Mesenteric fat pad (tissue), 1 donor: ENCODE results near the gene VTCN1. TPM values are rescaled to one million over a fixed set of nuclear protein-coding genes. Genes with fewer than 3 reads are reported as not detected.
"Not testable (repeated sequence)": the region's sequence is repeated elsewhere in the genome, so short reads cannot be mapped to it uniquely, and the experiment has no call there.

Experiments
- DNase-seq: peaks from one replicate; pipeline ENCODE4 v3.0.0-alpha.2; 2020; ENCODE audit warnings: low spot score
- long read RNA-seq: library from polyadenylated mRNA; unstranded; transcript quantifications from one replicate; pipeline ENCODE4 v2.0.0, GENCODE V29; 2020
- total RNA-seq: library from RNA; stranded (reverse); fragmentation: NEBNext Ultra II Directional; extraction: Animal tissue kit (Norgen Biotek cat#: 25700); gene quantifications from one replicate; pipeline ENCODE4 v1.2.1, GENCODE V29; 2021
- donor health status: DM: yes; HTN: yes; CAD: no.

VTCN1 gene
- not detected for total RNA-seq
- long read RNA-seq = 0 reads

- DNase-seq = no peak
Measured at GRCh38 chr1:117210831-117211261, at the start of gene VTCN1. VTCN1 (minus strand) TSS chr1:117210927; CDS start chr1:117210855, 72 bp downstream.

- no peak for DNase-seq
Measured at GRCh38 chr1:117258791-117259190, 48.1 kb upstream of the VTCN1 start.

- not testable (repeated sequence) for DNase-seq
Measured at GRCh38 chr1:117258075-117258474, 47.3 kb upstream of the VTCN1 start.

- DNase-seq = no peak
Measured at GRCh38 chr1:117257291-117257690, 46.6 kb upstream of the VTCN1 start.

- no peak for DNase-seq
Measured at GRCh38 chr1:117250061-117250606, 39.4 kb upstream of the VTCN1 start.

GRCh38 chr1:117244971-117245370, 34.2 kb upstream of the VTCN1 start:
- no peak for DNase-seq

- DNase-seq = no peak
Measured at GRCh38 chr1:117244306-117244705, 33.6 kb upstream of the VTCN1 start.

- no peak for DNase-seq
Measured at GRCh38 chr1:117241512-117241911, 30.8 kb upstream of the VTCN1 start.

GRCh38 chr1:117240547-117240946, 29.8 kb upstream of the VTCN1 start:
- no peak for DNase-seq

- DNase-seq = no peak
Measured at GRCh38 chr1:117239467-117239866, 28.7 kb upstream of the VTCN1 start.

GRCh38 chr1:117237726-117238381, 27.1 kb upstream of the VTCN1 start:
- no peak for DNase-seq

- DNase-seq = no peak
Measured at GRCh38 chr1:117235863-117236465, 25.2 kb upstream of the VTCN1 start.

GRCh38 chr1:117232531-117232930, 21.8 kb upstream of the VTCN1 start:
- DNase-seq = no peak

GRCh38 chr1:117231748-117232373, 21.1 kb upstream of the VTCN1 start:
- DNase-seq = no peak

GRCh38 chr1:117231312-117231711, 20.6 kb upstream of the VTCN1 start:
- DNase-seq = no peak

GRCh38 chr1:117229217-117229616, 18.5 kb upstream of the VTCN1 start:
- DNase-seq = no peak

GRCh38 chr1:117225931-117226330, 15.2 kb upstream of the VTCN1 start:
- no peak for DNase-seq

- no peak for DNase-seq
Measured at GRCh38 chr1:117216718-117217117, 6.0 kb upstream of the VTCN1 start.

GRCh38 chr1:117215733-117216462, 5.2 kb upstream of the VTCN1 start:
- no peak for DNase-seq

GRCh38 chr1:117215019-117215418, 4.3 kb upstream of the VTCN1 start:
- DNase-seq = no peak

GRCh38 chr1:117213046-117213445, 2.3 kb upstream of the VTCN1 start:
- DNase-seq = no peak

- no peak for DNase-seq
Measured at GRCh38 chr1:117210386-117210785, 341 bp downstream of the VTCN1 start.
